KOPT-K1 (cell line): ENCODE data around the gene GATA2.

Experiments
- H3K27ac ChIP-seq: fragments of 200-600 bp; sonication (generic); 2 replicates; pipeline ENCODE4 v1.5.1; 2016; ENCODE audit warnings: antibody characterized with exemption, mild to moderate bottlenecking, low read depth, low read length; ENCODE audit not compliant: poor library complexity, severe bottlenecking
- H3K36me3 ChIP-seq: fragments of 200-600 bp; sonication (generic); 2 replicates; pipeline ENCODE4 v1.5.1; 2017; ENCODE audit warnings: antibody characterized with exemption, mild to moderate bottlenecking, low read length, moderate library complexity; ENCODE audit not compliant: insufficient read depth
- H3K9me3 ChIP-seq: fragments of 200-600 bp; sonication (generic); 2 replicates; pipeline ENCODE4 v1.5.1; 2017; ENCODE audit warnings: antibody characterized with exemption, low read length, mild to moderate bottlenecking; ENCODE audit not compliant: insufficient read depth, poor library complexity, severe bottlenecking

Gene GATA2

DNA sequence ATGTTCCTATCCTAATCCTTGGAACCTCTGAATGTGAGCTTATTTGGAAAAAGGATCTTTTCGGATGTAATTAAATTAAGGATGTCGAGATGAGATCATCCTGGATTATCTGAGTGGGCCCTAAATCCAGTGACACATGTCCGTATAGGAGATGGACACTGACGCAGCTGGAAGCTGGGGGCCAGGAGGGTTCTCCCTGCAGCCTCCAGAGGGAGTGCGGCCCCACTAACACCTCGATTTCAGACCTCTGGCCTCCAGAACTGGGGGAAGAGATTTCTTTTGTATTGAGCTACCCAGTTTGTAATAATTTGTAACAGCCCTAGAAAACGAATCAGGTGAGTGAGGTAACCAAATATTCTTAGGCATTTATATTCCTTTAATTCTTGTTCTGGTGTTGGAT lies 28.8 kb downstream of the GATA2 start:
- Histone ChIP-seq H3K9me3 (no peaks in the 10 kb centered on the region), H3K27ac (no peak overlapping the region), H3K36me3 (no peaks in the 10 kb centered on the region)

DNA sequence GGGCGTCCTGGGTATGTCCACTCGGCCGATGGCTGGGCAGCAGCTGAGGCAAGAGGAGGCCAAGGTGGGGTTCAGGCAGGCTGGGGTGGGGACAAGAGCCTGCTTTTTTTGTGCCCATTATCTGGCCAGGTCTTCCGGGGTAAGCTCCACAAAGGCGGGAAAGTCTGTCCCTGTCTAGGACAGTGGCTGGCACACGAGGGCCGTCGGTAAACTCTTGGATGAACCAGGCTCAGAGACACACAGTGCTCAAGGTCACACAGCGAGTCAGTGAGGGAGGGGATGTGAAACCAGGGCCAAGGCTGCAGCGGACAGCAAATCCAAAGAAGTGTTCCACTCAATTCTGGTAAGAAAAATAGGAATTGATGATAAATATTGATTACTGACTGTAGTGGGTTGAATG lies 29.2 kb downstream of the GATA2 start:
- H3K27ac ChIP-seq, result no peak overlapping the region
- H3K36me3 ChIP-seq, result no peaks in the 10 kb centered on the region
- H3K9me3 ChIP-seq, result no peaks in the 10 kb centered on the region

DNA sequence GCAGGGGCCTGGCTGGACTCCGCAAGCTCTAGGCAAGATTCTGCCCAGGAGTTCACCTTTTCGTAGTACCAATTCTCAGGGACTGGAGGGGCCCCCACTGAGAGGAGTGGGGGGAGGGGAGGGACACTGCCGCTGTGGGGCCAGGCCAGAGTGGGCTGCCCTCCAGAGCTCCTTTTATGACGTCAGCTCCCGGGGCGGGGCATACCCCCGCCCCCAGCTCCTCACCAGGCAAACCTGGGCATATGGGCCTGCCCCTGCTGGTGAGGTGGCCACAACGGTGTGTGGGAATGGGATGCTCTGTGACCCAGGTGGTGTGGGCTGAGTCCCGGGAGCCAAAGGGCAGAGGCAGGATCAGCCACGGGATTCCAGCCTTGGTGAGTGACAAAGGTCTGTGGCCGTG lies 29.6 kb downstream of the GATA2 start:
- Histone ChIP-seq H3K9me3 (no peaks in the 10 kb centered on the region), H3K36me3 (no peaks in the 10 kb centered on the region), H3K27ac (no peak overlapping the region)

DNA sequence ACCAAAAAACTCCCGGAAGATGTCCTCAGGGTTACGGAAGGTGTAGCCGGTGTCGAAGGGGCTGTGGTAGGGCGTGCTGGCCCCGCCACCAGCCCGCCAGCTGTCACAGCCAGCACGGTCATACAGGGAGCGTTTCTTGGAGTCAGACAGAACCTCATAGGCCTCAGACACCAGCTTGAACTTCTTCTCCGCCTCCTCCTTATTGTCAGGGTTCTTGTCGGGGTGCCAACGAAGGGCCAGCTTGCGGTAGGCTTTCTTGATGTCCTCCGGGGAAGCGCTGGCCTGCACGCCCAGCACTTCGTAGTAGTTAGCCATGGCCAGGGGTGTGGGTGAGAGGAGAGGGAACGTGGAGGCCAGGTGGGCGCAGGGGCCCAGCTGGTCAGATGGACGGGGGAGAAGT lies 30.1 kb downstream of the GATA2 start:
- Histone ChIP-seq H3K36me3 (no peaks in the 10 kb centered on the region), H3K9me3 (no peaks in the 10 kb centered on the region), H3K27ac (no peak overlapping the region)

DNA sequence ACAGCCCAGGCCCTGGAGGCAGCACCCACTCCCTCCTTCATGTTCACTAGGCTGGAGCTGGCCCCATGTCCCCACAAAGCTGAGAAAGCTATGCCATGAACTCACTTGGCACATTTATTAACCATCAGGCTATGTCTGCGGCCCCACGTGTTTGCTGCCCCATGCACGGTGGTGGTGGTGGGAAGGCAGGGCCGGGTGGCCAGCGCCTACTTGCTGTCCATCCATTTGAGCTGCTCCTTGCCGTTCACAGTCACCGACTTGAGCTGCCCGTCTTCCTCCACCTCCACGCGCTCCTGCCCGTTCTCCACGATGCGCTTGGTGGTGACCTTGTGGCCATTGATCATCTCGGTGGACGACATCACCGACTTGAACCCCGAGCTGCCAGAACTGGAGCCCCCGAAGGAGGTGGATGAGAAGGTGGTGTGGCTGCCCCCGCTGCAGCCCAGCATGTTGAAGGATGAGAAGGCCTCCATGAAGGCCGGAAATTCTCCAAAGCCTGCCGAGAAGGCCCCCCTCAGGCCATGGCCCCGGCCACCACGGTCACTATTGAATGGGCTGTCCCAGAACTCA lies 30.6 kb downstream of the GATA2 start:
- Histone ChIP-seq H3K36me3 (no peaks in the 10 kb centered on the region), H3K9me3 (no peaks in the 10 kb centered on the region), H3K27ac (no peak overlapping the region)

DNA sequence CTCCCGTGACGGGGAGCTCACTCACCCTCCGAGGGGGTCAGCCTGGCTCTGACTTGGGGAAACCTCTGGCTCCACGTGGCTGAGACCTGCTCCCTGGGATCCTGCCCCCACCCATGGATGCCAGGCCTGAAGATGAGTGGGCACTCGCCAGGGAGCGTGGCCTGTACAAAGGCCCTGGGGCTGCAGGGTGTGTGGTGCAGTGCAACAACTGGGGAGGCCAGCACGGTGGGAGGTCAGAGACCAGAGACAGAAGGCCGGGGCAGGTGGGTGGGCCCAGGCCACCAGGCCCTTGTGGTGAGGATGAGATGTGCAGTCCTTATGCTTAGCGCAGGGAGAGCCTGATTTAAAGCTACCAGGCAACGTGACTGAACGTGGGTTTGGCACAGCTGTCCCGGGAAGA lies 31.3 kb downstream of the GATA2 start:
- Histone ChIP-seq H3K27ac (no peak overlapping the region), H3K36me3 (no peaks in the 10 kb centered on the region)

DNA sequence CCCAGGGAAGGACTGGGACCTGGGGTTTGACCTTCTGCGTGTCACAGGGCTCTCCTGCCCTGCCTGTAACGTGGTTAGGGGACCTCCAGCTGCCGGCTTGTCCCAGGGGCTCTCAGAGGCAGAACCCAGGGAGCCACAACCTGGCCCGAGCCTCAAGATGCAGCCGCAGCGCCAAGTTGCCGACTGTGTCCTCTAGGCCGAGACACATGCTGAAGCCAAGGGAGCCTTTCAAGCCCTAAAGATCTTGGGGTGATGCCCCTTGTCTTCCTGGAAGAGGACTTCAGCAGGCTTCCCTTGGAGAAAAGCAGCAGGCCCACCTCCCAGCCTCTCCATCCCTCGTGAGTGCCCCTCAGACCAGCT lies 33.6 kb downstream of the GATA2 start:
- H3K9me3 ChIP-seq, result no peaks in the 10 kb centered on the region
- no peak overlapping the region for H3K27ac ChIP-seq
- no peaks in the 10 kb centered on the region for H3K36me3 ChIP-seq

More for the DNA sequence above, 31.3 kb downstream of the GATA2 start:
- no peaks in the 10 kb centered on the region for H3K9me3 ChIP-seq

DNA sequence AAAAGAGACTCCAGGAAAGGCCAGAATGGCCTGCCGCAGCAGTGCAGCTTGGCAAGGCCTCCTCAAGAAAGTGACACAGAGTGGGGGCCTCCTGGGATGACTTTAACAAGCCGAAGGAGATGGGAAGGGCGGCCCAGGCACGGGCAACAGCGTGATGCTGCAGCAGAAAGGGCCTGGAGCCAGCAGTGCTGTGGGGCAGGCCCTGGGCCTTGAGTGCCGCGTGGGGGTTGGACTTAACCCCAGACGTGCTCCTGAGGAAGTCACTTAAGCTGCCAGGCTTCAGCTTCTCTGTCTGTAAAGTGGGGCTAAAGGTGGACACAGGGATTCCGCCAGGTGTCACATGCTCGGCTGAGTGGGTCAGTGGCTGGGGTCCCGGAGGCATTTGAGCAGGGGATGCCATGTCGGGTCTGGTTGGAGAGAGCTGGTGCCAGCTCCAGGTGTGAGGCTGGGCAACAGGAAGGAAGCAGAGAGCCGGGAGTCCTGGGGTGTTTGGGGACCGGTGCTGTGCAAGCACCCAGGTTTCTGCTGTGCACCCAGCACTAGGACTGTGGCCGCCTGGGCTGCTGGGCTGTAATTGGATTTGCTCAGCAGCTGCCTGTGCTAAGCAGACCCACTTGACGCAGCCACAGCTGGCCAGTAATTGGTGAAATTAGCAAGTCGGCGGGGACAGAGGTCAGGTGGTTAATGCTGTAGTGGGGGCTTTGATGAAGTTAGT lies 34.1 kb downstream of the GATA2 start:
- H3K36me3 ChIP-seq, result no peaks in the 10 kb centered on the region
- no peak overlapping the region for H3K27ac ChIP-seq
- H3K9me3 ChIP-seq, result no peaks in the 10 kb centered on the region

DNA sequence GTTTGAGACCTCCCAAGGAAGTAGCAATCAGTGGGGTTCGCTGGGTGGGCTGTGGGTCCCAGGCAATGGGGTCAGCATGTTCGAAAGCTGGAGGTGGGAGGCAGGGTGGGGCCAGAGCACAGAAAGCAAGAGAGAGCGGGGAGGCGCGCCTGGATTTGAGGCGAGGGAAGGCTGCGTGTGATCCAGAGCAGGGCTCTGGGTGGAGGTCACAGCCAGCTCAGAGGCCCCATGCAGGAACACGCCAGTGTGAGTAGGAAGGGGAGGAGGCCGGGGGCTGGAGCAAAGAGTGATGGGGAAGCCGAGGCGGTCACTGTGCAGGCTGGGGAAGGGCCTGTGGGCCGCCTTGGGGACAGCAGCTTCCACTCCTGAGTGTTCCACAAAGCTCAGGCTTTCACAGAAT lies 35.1 kb downstream of the GATA2 start:
- Histone ChIP-seq H3K9me3 (no peaks in the 10 kb centered on the region), H3K36me3 (no peaks in the 10 kb centered on the region), H3K27ac (no peak overlapping the region)

DNA sequence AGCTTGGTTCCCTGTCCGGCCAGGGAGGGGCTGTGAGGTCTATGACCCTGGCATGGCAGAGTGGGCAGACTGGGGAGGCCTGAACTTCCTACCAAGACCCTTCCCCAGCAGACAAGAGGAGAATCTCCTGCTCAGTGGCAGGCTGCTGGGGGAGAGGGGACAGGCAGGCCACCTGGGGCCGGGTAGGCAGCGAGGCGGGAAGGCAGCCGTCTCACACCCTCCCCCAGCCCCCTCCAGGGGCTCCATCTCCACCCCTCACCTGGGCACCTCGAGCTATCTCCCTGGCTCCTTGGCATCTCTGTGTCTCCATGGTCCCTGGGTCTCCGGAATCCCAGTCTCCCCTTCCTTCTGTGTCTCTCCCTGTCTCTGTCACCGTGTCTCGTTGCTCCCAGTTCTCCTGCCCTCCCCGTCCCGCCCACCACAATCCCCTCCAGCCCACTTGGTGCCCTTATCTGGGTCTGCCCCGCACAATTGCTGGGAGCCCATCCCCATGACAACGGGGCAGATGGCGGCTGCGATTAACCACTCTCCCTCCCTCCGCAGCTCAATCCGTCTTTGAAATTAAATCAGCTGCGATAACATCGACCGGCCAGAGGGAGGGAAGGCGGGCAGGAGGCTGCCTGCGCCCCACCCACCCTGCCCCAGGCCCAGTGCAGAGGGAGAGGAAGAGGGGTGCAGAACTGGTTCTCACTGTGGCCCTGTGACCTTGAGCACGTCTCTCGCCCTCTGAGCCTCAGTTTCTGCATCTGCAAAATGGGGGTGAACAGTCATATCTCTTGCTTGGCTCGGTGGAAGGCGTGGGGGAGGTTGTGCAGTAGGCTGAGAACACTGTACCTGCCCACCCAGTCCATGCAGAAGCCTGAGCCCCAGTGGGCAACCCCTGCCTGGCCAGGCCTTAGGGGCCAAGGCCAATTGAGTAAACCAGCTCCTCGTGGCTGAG lies 36.0 kb downstream of the GATA2 start:
- H3K9me3 ChIP-seq, result no peaks in the 10 kb centered on the region
- no peak overlapping the region for H3K27ac ChIP-seq
- H3K36me3 ChIP-seq, result no peaks in the 10 kb centered on the region

DNA sequence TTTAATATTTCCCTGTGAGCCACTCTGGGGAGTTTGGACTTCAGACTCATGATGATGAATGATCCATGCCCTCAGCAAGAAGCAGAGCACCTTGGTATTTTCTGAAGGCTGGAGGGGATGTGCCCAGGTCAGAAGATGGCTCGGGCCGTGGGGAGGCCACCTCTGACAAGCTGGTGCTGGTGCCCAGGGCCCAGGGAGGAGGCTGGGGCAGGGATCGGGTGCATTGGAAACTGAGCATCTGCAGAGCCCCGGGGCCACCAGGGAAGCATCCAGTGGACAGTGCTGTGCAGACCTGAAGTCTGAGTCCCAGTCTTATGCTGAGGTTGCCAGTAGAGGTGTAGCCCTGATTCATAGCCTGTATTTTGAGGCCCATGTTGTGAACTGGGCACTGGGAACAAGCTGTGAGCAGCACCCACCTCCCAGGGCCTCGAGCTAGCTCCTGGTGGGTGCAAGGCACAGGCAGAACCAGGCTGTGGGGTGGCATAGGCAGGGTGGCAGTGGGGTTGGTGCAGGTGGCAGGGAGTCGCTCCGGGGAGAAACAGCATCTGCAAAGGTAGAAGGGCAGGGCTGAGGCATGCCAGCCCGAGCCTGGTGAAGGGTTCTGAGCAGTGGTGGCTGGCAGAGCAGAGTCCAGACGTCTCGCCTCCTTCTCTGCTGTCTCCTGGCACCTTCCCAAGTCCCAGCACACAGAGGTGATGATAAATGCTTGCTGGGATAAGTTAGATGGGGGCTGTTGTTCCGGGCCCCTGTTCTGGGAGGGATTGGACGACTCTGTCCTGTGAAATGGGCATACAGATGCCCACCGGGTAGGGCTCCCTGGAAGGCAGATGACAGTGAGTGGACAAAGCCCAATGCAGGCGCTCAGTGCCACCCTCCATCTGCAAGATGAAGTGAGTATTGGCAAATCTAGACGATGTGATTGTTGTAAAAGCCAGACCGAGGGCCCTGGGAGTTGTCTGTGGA lies 36.9 kb downstream of the GATA2 start:
- Histone ChIP-seq H3K9me3 (no peaks in the 10 kb centered on the region), H3K27ac (no peak overlapping the region), H3K36me3 (no peaks in the 10 kb centered on the region)

DNA sequence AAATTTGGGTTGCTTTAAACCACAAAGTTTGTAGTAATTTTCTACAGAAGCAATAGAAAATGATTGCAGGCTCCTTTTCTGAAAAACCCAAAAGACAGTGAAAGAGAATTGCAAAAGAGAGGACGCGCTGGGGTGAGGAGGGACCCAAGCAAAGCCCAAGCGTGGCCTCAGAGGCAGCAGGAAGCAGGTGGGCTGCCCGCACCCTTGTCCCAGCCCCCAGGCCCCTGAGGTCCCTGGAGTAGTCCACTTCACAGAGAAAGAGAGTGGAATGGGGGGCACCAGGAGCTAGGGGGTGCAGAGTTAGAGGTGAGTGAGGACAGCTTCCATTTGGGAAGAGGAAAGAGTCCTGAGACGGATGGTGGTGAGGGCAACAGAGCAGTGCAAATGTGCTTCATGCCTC lies 37.9 kb downstream of the GATA2 start:
- H3K27ac ChIP-seq, result no peak overlapping the region
- no peaks in the 10 kb centered on the region for H3K9me3 ChIP-seq
- H3K36me3 ChIP-seq, result no peaks in the 10 kb centered on the region

DNA sequence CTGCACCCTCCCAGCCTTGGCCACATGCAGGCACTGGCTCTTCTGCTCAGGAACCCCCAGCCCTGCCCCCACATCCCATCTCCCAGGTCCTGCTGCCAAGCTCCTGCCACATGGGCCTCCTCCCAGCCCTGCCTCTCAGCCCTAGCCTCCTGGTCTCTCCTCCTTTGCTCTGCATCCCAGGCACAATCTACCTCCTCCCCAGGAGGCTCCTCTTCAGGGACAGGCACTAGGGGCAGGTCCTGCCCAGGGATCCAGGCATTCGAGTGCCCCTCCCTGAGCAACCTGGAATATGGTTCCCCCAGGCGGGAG lies 38.7 kb downstream of the GATA2 start:
- no peaks in the 10 kb centered on the region for H3K36me3 ChIP-seq
- no peaks in the 10 kb centered on the region for H3K9me3 ChIP-seq
- H3K27ac ChIP-seq, result no peak overlapping the region

DNA sequence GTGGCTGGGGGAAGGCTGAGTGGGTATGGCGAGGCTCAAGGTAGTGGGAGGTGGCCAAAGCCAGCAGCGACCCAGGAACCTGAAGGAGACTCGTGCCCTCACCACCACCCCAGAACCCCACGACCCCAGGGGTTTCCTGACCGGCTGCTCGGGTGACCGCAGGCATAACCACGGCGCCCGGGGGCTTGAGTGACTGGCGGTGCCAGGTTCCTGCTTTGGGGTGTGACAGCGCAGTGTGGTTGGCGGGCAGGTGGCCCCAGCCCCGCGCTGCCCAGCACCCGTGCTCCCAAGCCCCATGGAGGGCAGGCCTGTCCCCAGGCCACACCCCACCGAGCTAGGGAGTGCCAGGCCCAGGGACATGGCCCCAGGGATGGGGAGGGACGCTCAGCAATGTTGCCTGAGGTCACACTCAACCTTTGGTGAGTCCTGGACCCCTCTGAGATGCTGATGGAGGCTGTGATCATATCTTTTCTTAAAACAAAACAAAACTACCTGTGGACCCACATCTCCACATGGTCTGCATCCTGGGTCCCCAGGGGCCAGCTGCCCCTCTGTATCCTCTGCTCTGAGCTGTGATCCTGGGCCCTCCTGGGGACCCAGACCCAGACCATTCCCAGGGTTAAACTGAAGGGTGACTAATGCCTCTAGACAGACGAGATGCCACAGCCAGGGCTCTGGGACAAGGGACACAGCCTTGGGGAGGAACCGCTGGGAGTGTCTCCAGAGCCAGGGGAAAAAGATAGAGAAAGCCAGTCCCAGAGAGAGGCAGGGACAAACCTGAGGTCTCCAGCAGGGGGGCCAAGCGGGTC lies 39.3 kb downstream of the GATA2 start:
- Histone ChIP-seq H3K36me3 (no peaks in the 10 kb centered on the region), H3K27ac (no peak overlapping the region), H3K9me3 (no peaks in the 10 kb centered on the region)
